GM23338 (cell line): Measurements from ENCODE around the gene ASB1.

Experiments used
- CREB1 ChIP-seq: fragments of 250-450 bp; sonication (Bioruptor Pico); IDR thresholded peaks from 2 replicates; pipeline ENCODE4 v1.5.0; 2020; ENCODE audit warnings: low read depth, mild to moderate bottlenecking, moderate library complexity
- EZH2 ChIP-seq: fragments of 200-600 bp; sonication (generic); IDR thresholded peaks from one replicate; pipeline ENCODE4 v1.8.0; 2017; ENCODE audit warnings: antibody characterized with exemption, mild to moderate bottlenecking, low read depth; ENCODE audit not compliant: unreplicated experiment
- EZH2phosphoT487 ChIP-seq: fragments of 200-600 bp; sonication (generic); IDR thresholded peaks from one replicate; pipeline ENCODE4 v1.8.1; 2018; ENCODE audit warnings: antibody characterized with exemption; ENCODE audit not compliant: unreplicated experiment
- JUNB ChIP-seq: IDR thresholded peaks from one replicate; pipeline ENCODE4 v1.6.1; 2016; ENCODE audit warnings: antibody characterized with exemption; ENCODE audit not compliant: unreplicated experiment
- NANOG ChIP-seq: IDR thresholded peaks from 2 replicates; pipeline ENCODE4 v1.6.1; 2016; ENCODE audit warnings: antibody characterized with exemption, borderline replicate concordance
- POLR2AphosphoS5 ChIP-seq: IDR thresholded peaks from 2 replicates; pipeline ENCODE4 v1.6.1; 2016; ENCODE audit warnings: antibody characterized with exemption, low read depth
- REST ChIP-seq: IDR thresholded peaks from one replicate; pipeline ENCODE4 v1.6.1; 2018; ENCODE audit warnings: antibody characterized with exemption; ENCODE audit not compliant: unreplicated experiment
- ZNF331 ChIP-seq: fragments of 250-450 bp; sonication (Bioruptor Pico); IDR thresholded peaks from 2 replicates; pipeline ENCODE4 v1.5.0; 2020; ENCODE audit warnings: low read depth, mild to moderate bottlenecking, moderate library complexity
- TF ChIP-seq, protein P1 (sequence below), 2 experiments: fragments of 200-600 bp in 1 of 2; sonication (generic) in 1 of 2; conservative IDR thresholded peaks; 2 replicates each; pipeline versions ENCODE4 v1.5.1 to v1.6.1; 2016 to 2017; ENCODE audit warnings: antibody characterized with exemption in 2 of 2, low read depth in 2 of 2, mild to moderate bottlenecking in 2 of 2, moderate library complexity in 1 of 2

GRCh38 chr2:238449241-238449640, 22.5 kb downstream of the ASB1 start:
- TF ChIP-seq POLR2AphosphoS5 (no peak), REST (no peak), CREB1 (CRISPR knock-in tag) (no peak), EZH2 (no peak), JUNB (no peak), NANOG (no peak), EZH2phosphoT487 (no peak), ZNF331 (no peak)
- TF ChIP-seq, protein P1, sequence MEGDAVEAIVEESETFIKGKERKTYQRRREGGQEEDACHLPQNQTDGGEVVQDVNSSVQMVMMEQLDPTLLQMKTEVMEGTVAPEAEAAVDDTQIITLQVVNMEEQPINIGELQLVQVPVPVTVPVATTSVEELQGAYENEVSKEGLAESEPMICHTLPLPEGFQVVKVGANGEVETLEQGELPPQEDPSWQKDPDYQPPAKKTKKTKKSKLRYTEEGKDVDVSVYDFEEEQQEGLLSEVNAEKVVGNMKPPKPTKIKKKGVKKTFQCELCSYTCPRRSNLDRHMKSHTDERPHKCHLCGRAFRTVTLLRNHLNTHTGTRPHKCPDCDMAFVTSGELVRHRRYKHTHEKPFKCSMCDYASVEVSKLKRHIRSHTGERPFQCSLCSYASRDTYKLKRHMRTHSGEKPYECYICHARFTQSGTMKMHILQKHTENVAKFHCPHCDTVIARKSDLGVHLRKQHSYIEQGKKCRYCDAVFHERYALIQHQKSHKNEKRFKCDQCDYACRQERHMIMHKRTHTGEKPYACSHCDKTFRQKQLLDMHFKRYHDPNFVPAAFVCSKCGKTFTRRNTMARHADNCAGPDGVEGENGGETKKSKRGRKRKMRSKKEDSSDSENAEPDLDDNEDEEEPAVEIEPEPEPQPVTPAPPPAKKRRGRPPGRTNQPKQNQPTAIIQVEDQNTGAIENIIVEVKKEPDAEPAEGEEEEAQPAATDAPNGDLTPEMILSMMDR (conservative IDR thresholded peaks at IDR 0.05; ENCODE audit: low read depth in 2 of 2): no peak
